ENCODE measurements around the gene NFU1. TPM values are rescaled to one million over a fixed set of nuclear protein-coding genes. Genes with fewer than 3 reads are reported as not detected.

The NFU1 gene
- total and polyA plus RNA-seq, 2 of the 8 experiments (the other 6 are each of a cell fraction or from before 2014, with no cell fraction given), result 18.4 to 45.5 TPM

- Histone ChIP-seq H4K5ac (ENCODE audit: insufficient read length, low read depth, low read length) (no peak overlapping the region), H3K27ac (ENCODE audit: low read depth, low read length) (no peak overlapping the region), H3K27me3 (replicated peaks in 1 of 4; ENCODE audit: control insufficient read depth in 3 of 4, extremely low read depth in 1 of 4, insufficient read depth in 3 of 4, low read length in 3 of 4) (no peaks in the 10 kb centered on the region), H3K36me3 (ENCODE audit: control insufficient read depth in 2 of 4, insufficient read depth in 4 of 4, low read length in 3 of 4) (peaks cover 0 to 2% (median 0%) of the 10 kb centered on the region in 4 experiments; a peak in 2 of 8 replicates), H3K79me2 (ENCODE audit: control insufficient read depth in 1 of 2, insufficient read depth in 2 of 2, low read length in 2 of 2) (peaks cover 0 to 10% of the 10 kb centered on the region in 2 experiments; a peak in 2 of 4 replicates), H2BK120ac (replicated peaks; ENCODE audit: low read depth, low read length) (no peak overlapping the region), H2AFZ (ENCODE audit: low read length) (no peak overlapping the region), H4K91ac (replicated peaks; ENCODE audit: insufficient read length, low read length) (no peak overlapping the region), H4K20me1 (replicated peaks in 1 of 2; ENCODE audit: control insufficient read depth in 1 of 2, insufficient read depth in 2 of 2, low read length in 2 of 2) (peaks cover 0 to 2% of the 10 kb centered on the region in 2 experiments), H3K79me1 (ENCODE audit: low read depth, low read length) (no peaks in the 10 kb centered on the region), H2BK15ac (ENCODE audit: low read length) (no peak overlapping the region), H3K4ac (replicated peaks; ENCODE audit: insufficient read length, low read depth, low read length) (no peak overlapping the region), H3K4me2 (ENCODE audit: insufficient read depth in 1 of 2, low read depth in 2 of 2, low read length in 2 of 2) (no peak overlapping the region), H3K56ac (replicated peaks; ENCODE audit: insufficient read length, low read depth, low read length) (no peak overlapping the region), H2BK5ac (ENCODE audit: low read depth, low read length) (no peak overlapping the region), H4K8ac (ENCODE audit: extremely low read depth, insufficient read depth, low read length) (no peak overlapping the region), H2BK12ac (ENCODE audit: low read depth, low read length) (no peak overlapping the region), H3K9me3 (ENCODE audit: insufficient read depth in 2 of 2, low read depth in 1 of 2, low read length in 1 of 2) (no peaks in the 10 kb centered on the region), H3K4me3 (ENCODE audit: extremely low read depth in 1 of 4, insufficient read depth in 2 of 4, low read depth in 3 of 4, low read length in 4 of 4) (no peak overlapping the region), H3K14ac (ENCODE audit: insufficient read length) (no peak overlapping the region), H3K23ac (ENCODE audit: insufficient read length) (no peak overlapping the region), H2AK5ac (ENCODE audit: low read depth, low read length) (no peak overlapping the region), H3K9ac (replicated peaks in 1 of 4; ENCODE audit: extremely low read depth in 1 of 4, low read depth in 3 of 4, low read length in 3 of 4) (no peak overlapping the region), H3K4me1 (replicated peaks in 1 of 4; ENCODE audit: control insufficient read depth in 3 of 4, insufficient read depth in 4 of 4, low read length in 3 of 4) (peaks cover 4 to 5% (median 4%) of the 10 kb centered on the region in 4 experiments), H3K23me2 (ENCODE audit: low read depth, low read length) (peaks cover 3% of the 10 kb centered on the region; the same call in 1 of the 2 replicates), H3K18ac (ENCODE audit: extremely low read depth, low read length) (no peak overlapping the region), H2BK20ac (ENCODE audit: low read length) (no peak overlapping the region)
- ChIA-PET CTCF (ENCODE audit: partially characterized antibody) (interaction anchor here (1.9 kb wide), 1 partner anchor 59 kb away, joined by 4 read pairs; no protein-coding TSS in a partner anchor), POLR2A (ENCODE audit: partially characterized antibody) (no interaction called here)
- no peak for TF ChIP-seq RXRA (IDR thresholded peaks at IDR 0.05; ENCODE audit: insufficient read depth, low read depth, low read length)
- no peak for TF ChIP-seq PHF8 (conservative IDR thresholded peaks at IDR 0.05; ENCODE audit: low read depth, low read length)
- WGBS, 2 experiments (ENCODE audit: extremely low coverage in 1 of 2, insufficient coverage in 1 of 2, insufficient read length in 1 of 2, insufficient replicate concordance in 2 of 2, low coverage in 1 of 2, low lambda C conversion rate in 2 of 2, missing lambda C conversion rate in 1 of 2), result 70% methylated on average over 5 of the region's 5 CpGs; no CpG with 5 or more reads in 1 of the 2 experiments
- FAIRE-seq (no peak), DNase-seq (ENCODE audit: low read depth in 1 of 2, low spot score in 2 of 2) (no peak)
Measured at GRCh38 chr2:69434753-69435152, 2.5 kb downstream of the NFU1 start.
